Ishikawa (cell line): Measurements from ENCODE around the gene PGAP2.

Experiments used
- EGR1 ChIP-seq: IDR thresholded peaks from 2 replicates; pipeline ENCODE4 v1.6.1; 2012
- EP300 ChIP-seq: IDR thresholded peaks from 2 replicates; pipeline ENCODE4 v1.6.1; 2012; ENCODE audit warnings: borderline replicate concordance

DNA sequence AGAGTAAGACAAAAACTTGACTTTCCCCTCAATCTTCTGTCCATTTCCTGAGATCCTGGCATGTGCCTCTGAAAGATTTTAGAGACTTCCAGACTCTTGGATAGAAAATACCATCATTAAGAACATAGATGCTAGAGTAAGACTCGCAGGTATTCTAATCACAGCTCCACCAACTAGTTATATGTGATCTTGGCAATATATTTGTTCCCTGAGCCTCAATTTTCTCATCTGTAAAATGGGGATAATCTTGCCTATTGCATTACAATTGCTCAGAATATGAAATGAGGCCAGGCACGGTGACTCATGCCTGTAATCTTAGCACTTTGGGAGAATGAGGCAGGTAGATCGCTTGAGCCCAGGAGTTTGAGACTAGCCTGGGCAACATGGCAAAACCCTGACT lies 21.7 kb downstream of the PGAP2 start:
- no peak for TF ChIP-seq EP300
- no peak for TF ChIP-seq EGR1
